Epidermal melanocyte (primary cell): ENCODE results near the gene TAF1L.
"Not testable (repeated sequence)": the region's sequence is repeated elsewhere in the genome, so short reads cannot be mapped to it uniquely, and the experiment has no call there.

Source experiments
- DNase-seq: peaks from one replicate; pipeline ENCODE4 v3.0.0; 2011; ENCODE audit warnings: low spot score; ENCODE audit not compliant: insufficient read length

The TAF1L gene

GRCh38 chr9:32635362-32635761 lies at the start of gene TAF1L:
Gene TAF1L (minus strand): TSS chr9:32635669. CDS start chr9:32635579, 90 bp downstream.
- no peak for DNase-seq

- DNase-seq: no peak
Measured at GRCh38 chr9:32681751-32682150, 46.3 kb upstream of the TAF1L start.

- DNase-seq: no peak
Measured at GRCh38 chr9:32677931-32678330, 42.5 kb upstream of the TAF1L start.

- no peak for DNase-seq
Measured at GRCh38 chr9:32672469-32672868, 37.0 kb upstream of the TAF1L start.

GRCh38 chr9:32671333-32671732 lies 35.9 kb upstream of the TAF1L start:
- DNase-seq: no peak

- DNase-seq: no peak
Measured at GRCh38 chr9:32665101-32665500, 29.6 kb upstream of the TAF1L start.

- DNase-seq: no peak
Measured at GRCh38 chr9:32663741-32664140, 28.3 kb upstream of the TAF1L start.

GRCh38 chr9:32647671-32648070 lies 12.2 kb upstream of the TAF1L start:
- no peak for DNase-seq

- no peak for DNase-seq
Measured at GRCh38 chr9:32644698-32645097, 9.2 kb upstream of the TAF1L start.

- DNase-seq: not testable (repeated sequence)
Measured at GRCh38 chr9:32633151-32633550, 2.3 kb downstream of the TAF1L start.

- DNase-seq: no peak
Measured at GRCh38 chr9:32631991-32632390, 3.5 kb downstream of the TAF1L start.

GRCh38 chr9:32627394-32627954 lies 8.0 kb downstream of the TAF1L start:
- no peak for DNase-seq

GRCh38 chr9:32625320-32625719 lies 10.1 kb downstream of the TAF1L start:
- no peak for DNase-seq

GRCh38 chr9:32622948-32623347 lies 12.5 kb downstream of the TAF1L start:
- DNase-seq: no peak

GRCh38 chr9:32618261-32618660 lies 17.2 kb downstream of the TAF1L start:
- DNase-seq: no peak

GRCh38 chr9:32606811-32607210 lies 28.7 kb downstream of the TAF1L start:
- DNase-seq: no peak

GRCh38 chr9:32603914-32604852 lies 31.3 kb downstream of the TAF1L start:
- no peak for DNase-seq

GRCh38 chr9:32599021-32599420 lies 36.4 kb downstream of the TAF1L start:
- not testable (repeated sequence) for DNase-seq

GRCh38 chr9:32596936-32597335 lies 38.5 kb downstream of the TAF1L start:
- no peak for DNase-seq

GRCh38 chr9:32596096-32596865 lies 39.2 kb downstream of the TAF1L start:
- no peak for DNase-seq

GRCh38 chr9:32590898-32591297 lies 44.6 kb downstream of the TAF1L start:
- DNase-seq: no peak

- no peak for DNase-seq
Measured at GRCh38 chr9:32590476-32590875, 45.0 kb downstream of the TAF1L start.
